ENCODE measurements around the gene ORAI3. TPM values are rescaled to one million over a fixed set of nuclear protein-coding genes. Genes with fewer than 3 reads are reported as not detected.

Gene ORAI3
- total and polyA plus RNA-seq, 2 of the 13 experiments (the other 11 are each of a cell fraction or from before 2014, with no cell fraction given), result 11.4 to 32.0 TPM

DNA sequence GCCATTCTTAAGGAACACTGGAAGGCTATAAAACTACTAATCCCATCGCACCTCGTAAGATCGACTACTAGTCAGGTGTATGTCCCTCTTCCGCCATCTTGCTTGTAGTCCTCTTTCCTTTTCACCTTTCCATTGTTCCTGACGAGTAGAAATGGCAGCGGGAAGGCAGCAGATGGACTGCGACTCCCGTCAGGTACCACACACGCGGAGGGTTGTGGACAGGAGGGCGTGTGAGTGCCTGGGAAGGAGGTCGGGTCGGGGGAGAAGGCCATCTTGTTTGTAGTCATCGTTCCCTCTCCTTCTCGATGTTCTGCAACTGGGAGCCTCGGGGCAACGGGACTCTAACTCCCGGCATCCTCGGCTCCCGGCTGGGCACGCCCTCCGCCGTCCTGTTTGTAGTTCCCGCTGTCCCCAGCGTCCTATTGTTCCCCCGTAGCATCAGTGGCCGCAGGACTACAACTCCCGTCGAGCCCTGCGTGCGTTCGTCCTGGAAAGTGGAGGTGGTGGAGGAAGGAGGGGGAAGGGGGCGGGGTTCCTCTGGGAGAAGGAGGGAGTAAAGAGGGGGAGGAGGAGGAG, 25.8 kb upstream of the ORAI3 start (continued):
- TF ChIP-seq MZF1 (CRISPR knock-in tag; IDR thresholded peaks at IDR 0.05; ENCODE audit: borderline replicate concordance) (no peak), ZNF558 (CRISPR knock-in tag; IDR thresholded peaks at IDR 0.05; ENCODE audit: borderline replicate concordance) (no peak), ZSCAN29 (CRISPR knock-in tag; conservative IDR thresholded peaks at IDR 0.05) (peak; percentile 20; the same call in 1 of the 2 replicates), ZNF790 (CRISPR knock-in tag; IDR thresholded peaks at IDR 0.05; ENCODE audit: borderline replicate concordance) (no peak), GATA4 (IDR thresholded peaks at IDR 0.05; ENCODE audit: borderline replicate concordance, low read depth) (no peak), TOPORS (CRISPR knock-in tag; IDR thresholded peaks at IDR 0.05) (peak; percentile 90; the same call in 1 of the 2 replicates), BRCA1 (CRISPR knock-in tag; IDR thresholded peaks at IDR 0.05) (no peak), FIP1L1 (IDR thresholded peaks at IDR 0.05; ENCODE audit: borderline replicate concordance, insufficient read depth, low read depth, low read length) (no peak), FOXA1 (IDR thresholded peaks at IDR 0.05) (no peak), FOXA1 (CRISPR knock-in tag; IDR thresholded peaks at IDR 0.05) (peak; percentile 61), ELF4 (CRISPR knock-in tag; IDR thresholded peaks at IDR 0.05; ENCODE audit: borderline replicate concordance) (no peak; the same call in 1 of the 2 replicates), ZNF605 (CRISPR knock-in tag; IDR thresholded peaks at IDR 0.05) (no peak), RFXAP (CRISPR knock-in tag; IDR thresholded peaks at IDR 0.05; ENCODE audit: borderline replicate concordance) (0 out of 2 replicates have a peak, but pooled peaks have one; percentile 81), KDM5A (IDR thresholded peaks at IDR 0.05; ENCODE audit: borderline replicate concordance, low read length) (peak; percentile 88), ZNF749 (CRISPR knock-in tag; IDR thresholded peaks at IDR 0.05; ENCODE audit: borderline replicate concordance) (no peak), ZNF33B (CRISPR knock-in tag; IDR thresholded peaks at IDR 0.05) (no peak), ZNF550 (CRISPR knock-in tag; IDR thresholded peaks at IDR 0.05; ENCODE audit: borderline replicate concordance) (no peak), PAX8 (CRISPR knock-in tag; IDR thresholded peaks at IDR 0.05; ENCODE audit: borderline replicate concordance) (no peak), RARG (CRISPR knock-in tag; IDR thresholded peaks at IDR 0.05; ENCODE audit: low read depth) (no peak)
- TF ChIP-seq, protein P1, sequence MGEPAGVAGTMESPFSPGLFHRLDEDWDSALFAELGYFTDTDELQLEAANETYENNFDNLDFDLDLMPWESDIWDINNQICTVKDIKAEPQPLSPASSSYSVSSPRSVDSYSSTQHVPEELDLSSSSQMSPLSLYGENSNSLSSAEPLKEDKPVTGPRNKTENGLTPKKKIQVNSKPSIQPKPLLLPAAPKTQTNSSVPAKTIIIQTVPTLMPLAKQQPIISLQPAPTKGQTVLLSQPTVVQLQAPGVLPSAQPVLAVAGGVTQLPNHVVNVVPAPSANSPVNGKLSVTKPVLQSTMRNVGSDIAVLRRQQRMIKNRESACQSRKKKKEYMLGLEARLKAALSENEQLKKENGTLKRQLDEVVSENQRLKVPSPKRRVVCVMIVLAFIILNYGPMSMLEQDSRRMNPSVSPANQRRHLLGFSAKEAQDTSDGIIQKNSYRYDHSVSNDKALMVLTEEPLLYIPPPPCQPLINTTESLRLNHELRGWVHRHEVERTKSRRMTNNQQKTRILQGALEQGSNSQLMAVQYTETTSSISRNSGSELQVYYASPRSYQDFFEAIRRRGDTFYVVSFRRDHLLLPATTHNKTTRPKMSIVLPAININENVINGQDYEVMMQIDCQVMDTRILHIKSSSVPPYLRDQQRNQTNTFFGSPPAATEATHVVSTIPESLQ (CRISPR knock-in tag; conservative IDR thresholded peaks at IDR 0.05), result no peak
- TF ChIP-seq, protein P2, sequence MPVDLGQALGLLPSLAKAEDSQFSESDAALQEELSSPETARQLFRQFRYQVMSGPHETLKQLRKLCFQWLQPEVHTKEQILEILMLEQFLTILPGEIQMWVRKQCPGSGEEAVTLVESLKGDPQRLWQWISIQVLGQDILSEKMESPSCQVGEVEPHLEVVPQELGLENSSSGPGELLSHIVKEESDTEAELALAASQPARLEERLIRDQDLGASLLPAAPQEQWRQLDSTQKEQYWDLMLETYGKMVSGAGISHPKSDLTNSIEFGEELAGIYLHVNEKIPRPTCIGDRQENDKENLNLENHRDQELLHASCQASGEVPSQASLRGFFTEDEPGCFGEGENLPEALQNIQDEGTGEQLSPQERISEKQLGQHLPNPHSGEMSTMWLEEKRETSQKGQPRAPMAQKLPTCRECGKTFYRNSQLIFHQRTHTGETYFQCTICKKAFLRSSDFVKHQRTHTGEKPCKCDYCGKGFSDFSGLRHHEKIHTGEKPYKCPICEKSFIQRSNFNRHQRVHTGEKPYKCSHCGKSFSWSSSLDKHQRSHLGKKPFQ (CRISPR knock-in tag; IDR thresholded peaks at IDR 0.05; ENCODE audit: insufficient replicate concordance), result no peak
- TF ChIP-seq, protein P3, sequence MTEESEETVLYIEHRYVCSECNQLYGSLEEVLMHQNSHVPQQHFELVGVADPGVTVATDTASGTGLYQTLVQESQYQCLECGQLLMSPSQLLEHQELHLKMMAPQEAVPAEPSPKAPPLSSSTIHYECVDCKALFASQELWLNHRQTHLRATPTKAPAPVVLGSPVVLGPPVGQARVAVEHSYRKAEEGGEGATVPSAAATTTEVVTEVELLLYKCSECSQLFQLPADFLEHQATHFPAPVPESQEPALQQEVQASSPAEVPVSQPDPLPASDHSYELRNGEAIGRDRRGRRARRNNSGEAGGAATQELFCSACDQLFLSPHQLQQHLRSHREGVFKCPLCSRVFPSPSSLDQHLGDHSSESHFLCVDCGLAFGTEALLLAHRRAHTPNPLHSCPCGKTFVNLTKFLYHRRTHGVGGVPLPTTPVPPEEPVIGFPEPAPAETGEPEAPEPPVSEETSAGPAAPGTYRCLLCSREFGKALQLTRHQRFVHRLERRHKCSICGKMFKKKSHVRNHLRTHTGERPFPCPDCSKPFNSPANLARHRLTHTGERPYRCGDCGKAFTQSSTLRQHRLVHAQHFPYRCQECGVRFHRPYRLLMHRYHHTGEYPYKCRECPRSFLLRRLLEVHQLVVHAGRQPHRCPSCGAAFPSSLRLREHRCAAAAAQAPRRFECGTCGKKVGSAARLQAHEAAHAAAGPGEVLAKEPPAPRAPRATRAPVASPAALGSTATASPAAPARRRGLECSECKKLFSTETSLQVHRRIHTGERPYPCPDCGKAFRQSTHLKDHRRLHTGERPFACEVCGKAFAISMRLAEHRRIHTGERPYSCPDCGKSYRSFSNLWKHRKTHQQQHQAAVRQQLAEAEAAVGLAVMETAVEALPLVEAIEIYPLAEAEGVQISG (CRISPR knock-in tag; IDR thresholded peaks at IDR 0.05), result peak; percentile 55; the same call in 1 of the 2 replicates
- TF ChIP-seq, protein P4, sequence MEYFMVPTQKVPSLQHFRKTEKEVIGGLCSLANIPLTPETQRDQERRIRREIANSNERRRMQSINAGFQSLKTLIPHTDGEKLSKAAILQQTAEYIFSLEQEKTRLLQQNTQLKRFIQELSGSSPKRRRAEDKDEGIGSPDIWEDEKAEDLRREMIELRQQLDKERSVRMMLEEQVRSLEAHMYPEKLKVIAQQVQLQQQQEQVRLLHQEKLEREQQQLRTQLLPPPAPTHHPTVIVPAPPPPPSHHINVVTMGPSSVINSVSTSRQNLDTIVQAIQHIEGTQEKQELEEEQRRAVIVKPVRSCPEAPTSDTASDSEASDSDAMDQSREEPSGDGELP (IDR thresholded peaks at IDR 0.05; ENCODE audit: borderline replicate concordance, low read depth), result 0 out of 2 replicates have a peak, but pooled peaks have one; percentile 16
